ENCODE data around the gene GANC.

Gene GANC

GRCh38 chr15:42348083-42348482 is 75.1 kb downstream of the GANC start:
- no peak for DNase-seq (ENCODE audit: low read depth)

GRCh38 chr15:42349186-42349585 is 76.2 kb downstream of the GANC start:
- no peak for DNase-seq (ENCODE audit: low read depth)

GRCh38 chr15:42352401-42352800 is 79.4 kb downstream of the GANC start:
- DNase-seq (ENCODE audit: low read depth), result no peak

GRCh38 chr15:42353061-42353460 is 80.1 kb downstream of the GANC start:
- DNase-seq (ENCODE audit: low read depth), result no peak

- DNase-seq (ENCODE audit: low read depth), result no peak
Measured at GRCh38 chr15:42354824-42355223, 81.8 kb downstream of the GANC start.

- no peak for DNase-seq (ENCODE audit: low read depth)
Measured at GRCh38 chr15:42355291-42355690, 82.3 kb downstream of the GANC start.

- DNase-seq (ENCODE audit: low read depth), result no peak
Measured at GRCh38 chr15:42356851-42357250, 83.8 kb downstream of the GANC start.

GRCh38 chr15:42358141-42358540 is 85.1 kb downstream of the GANC start:
- DNase-seq (ENCODE audit: low read depth), result no peak

- DNase-seq (ENCODE audit: low read depth), result no peak
Measured at GRCh38 chr15:42359249-42359648, 86.2 kb downstream of the GANC start, which contains the start of gene CAPN3. TSS of gene CAPN3 (plus strand) at chr15:42359501. CDS start at chr15:42359806, 305 bp downstream.

- no peak for DNase-seq (ENCODE audit: low read depth)
Measured at GRCh38 chr15:42359985-42360384, 87.0 kb downstream of the GANC start.

- no peak for DNase-seq (ENCODE audit: low read depth)
Measured at GRCh38 chr15:42360535-42361112, 87.6 kb downstream of the GANC start.

GRCh38 chr15:42363487-42363886 is 90.5 kb downstream of the GANC start:
- no peak for DNase-seq (ENCODE audit: low read depth)

- DNase-seq (ENCODE audit: low read depth), result no peak
Measured at GRCh38 chr15:42363942-42364341, 90.9 kb downstream of the GANC start.

- no peak for DNase-seq (ENCODE audit: low read depth)
Measured at GRCh38 chr15:42364529-42364928, 91.5 kb downstream of the GANC start.

- no peak for DNase-seq (ENCODE audit: low read depth)
Measured at GRCh38 chr15:42365921-42366550, 93.0 kb downstream of the GANC start.

- DNase-seq (ENCODE audit: low read depth), result no peak
Measured at GRCh38 chr15:42367041-42367440, 94.0 kb downstream of the GANC start.

- no peak for DNase-seq (ENCODE audit: low read depth)
Measured at GRCh38 chr15:42368096-42368495, 95.1 kb downstream of the GANC start.

GRCh38 chr15:42371096-42371495 is 98.1 kb downstream of the GANC start:
- no peak for DNase-seq (ENCODE audit: low read depth)

GRCh38 chr15:42373274-42373673 is 100.3 kb downstream of the GANC start:
- DNase-seq (ENCODE audit: low read depth), result no peak

- DNase-seq (ENCODE audit: low read depth), result no peak
Measured at GRCh38 chr15:42373936-42374335, 100.9 kb downstream of the GANC start.

GRCh38 chr15:42374810-42375209 is 101.8 kb downstream of the GANC start:
- DNase-seq (ENCODE audit: low read depth), result no peak

- no peak for DNase-seq (ENCODE audit: low read depth)
Measured at GRCh38 chr15:42375252-42375651, 102.3 kb downstream of the GANC start.

GRCh38 chr15:42375941-42376340 is 102.9 kb downstream of the GANC start:
- DNase-seq (ENCODE audit: low read depth), result no peak

GRCh38 chr15:42378011-42378410 is 105.0 kb downstream of the GANC start:
- DNase-seq (ENCODE audit: low read depth), result no peak
